MCF 10A (cell line): ENCODE data around the gene DCBLD2. TPM values are rescaled to one million over a fixed set of nuclear protein-coding genes. Genes with fewer than 3 reads are reported as not detected.

Experiments
- BruUV-seq: library from RNA; stranded (reverse); fragments of 400-500 nt; replicated peaks from 2 replicates; lab custom pipeline; 2021; lab: Mats Ljungman, UMichigan
- CTCF ChIA-PET: fragments of 300-600 bp; sonication (Branson Sonifier 250); formaldehyde crosslinking; extraction: SDS; loops from one replicate; lab custom pipeline; 2021; ENCODE audit warnings: antibody characterized with exemption, inconsistent platforms; lab: Yijun Ruan, JAX
- POLR2A ChIA-PET: fragments of 300-600, 350-650 bp; sonication (Branson Sonifier 250); formaldehyde crosslinking; extraction: SDS; loops from one replicate; lab custom pipeline; 2020; ENCODE audit warnings: antibody characterized with exemption, inconsistent platforms; lab: Yijun Ruan, JAX
- DNase-seq: peaks from one replicate; pipeline ENCODE4 v3.0.0-alpha.2; 2018; ENCODE audit not compliant: unreplicated experiment
- H3K27ac Mint-ChIP-seq: one replicate; pipeline ENCODE4 v1.8.0; 2022; ENCODE audit warnings: mild to moderate bottlenecking, low read depth, mixed read lengths; ENCODE audit not compliant: unreplicated experiment
- H3K27me3 Mint-ChIP-seq: one replicate; pipeline ENCODE4 v1.8.0; 2022; ENCODE audit warnings: mixed read lengths; ENCODE audit not compliant: insufficient read depth, unreplicated experiment
- H3K36me3 Mint-ChIP-seq: one replicate; pipeline ENCODE4 v1.8.0; 2022; ENCODE audit warnings: mild to moderate bottlenecking, moderate library complexity, mixed read lengths; ENCODE audit not compliant: insufficient read depth, unreplicated experiment
- H3K4me1 Mint-ChIP-seq: one replicate; pipeline ENCODE4 v1.8.0; 2022; ENCODE audit warnings: mixed read lengths; ENCODE audit not compliant: insufficient read depth, unreplicated experiment
- H3K4me3 Mint-ChIP-seq: one replicate; pipeline ENCODE4 v1.8.0; 2022; ENCODE audit warnings: mild to moderate bottlenecking, moderate library complexity, mixed read lengths; ENCODE audit not compliant: unreplicated experiment
- H3K9me3 Mint-ChIP-seq: one replicate; pipeline ENCODE4 v1.8.0; 2022; ENCODE audit warnings: mixed read lengths; ENCODE audit not compliant: unreplicated experiment
- intact Hi-C: fragments of 100-400 bp; cut with micrococcal nuclease; formaldehyde crosslinking; loops from 2 replicates; pipeline ENCODE4 v1.14.1; 2022
- total RNA-seq: library from RNA; stranded (reverse); gene quantifications from 2 replicates; pipeline ENCODE4 v1.2.3, GENCODE V29; 2022
- TF ChIP-seq, protein P1 (sequence below): fragments of 200-600 bp; IDR thresholded peaks from one replicate; pipeline ENCODE4 v1.8.0; 2022; ENCODE audit warnings: antibody characterized with exemption, mild to moderate bottlenecking; ENCODE audit not compliant: unreplicated experiment

DCBLD2 gene
- total RNA-seq, 1 experiment from 2014 or later = 161 TPM

DNA sequence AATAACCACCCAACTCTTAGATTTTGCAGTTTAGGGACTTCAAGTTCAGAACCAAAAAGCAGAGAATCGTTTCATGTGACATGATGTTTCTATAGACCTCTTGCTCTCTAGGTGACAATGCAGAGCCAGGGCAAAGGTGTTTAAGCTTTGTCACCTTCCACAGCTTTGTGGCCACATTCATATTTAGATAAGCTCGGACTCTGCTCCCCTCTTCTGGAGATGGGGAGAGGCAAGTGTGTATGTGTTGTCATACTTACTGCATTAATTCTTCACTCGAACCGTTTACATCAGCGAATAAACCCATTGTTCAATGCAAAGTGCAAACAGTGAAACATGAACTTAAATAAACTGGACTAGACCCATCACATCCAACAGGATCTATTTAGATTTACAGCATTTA is 105.2 kb downstream of the DCBLD2 start:
- CTCF ChIA-PET = interaction anchor here (1.1 kb wide), 1 partner anchor 200 kb away, joined by 5 read pairs; no protein-coding TSS in a partner anchor
- TF ChIP-seq, protein P1, sequence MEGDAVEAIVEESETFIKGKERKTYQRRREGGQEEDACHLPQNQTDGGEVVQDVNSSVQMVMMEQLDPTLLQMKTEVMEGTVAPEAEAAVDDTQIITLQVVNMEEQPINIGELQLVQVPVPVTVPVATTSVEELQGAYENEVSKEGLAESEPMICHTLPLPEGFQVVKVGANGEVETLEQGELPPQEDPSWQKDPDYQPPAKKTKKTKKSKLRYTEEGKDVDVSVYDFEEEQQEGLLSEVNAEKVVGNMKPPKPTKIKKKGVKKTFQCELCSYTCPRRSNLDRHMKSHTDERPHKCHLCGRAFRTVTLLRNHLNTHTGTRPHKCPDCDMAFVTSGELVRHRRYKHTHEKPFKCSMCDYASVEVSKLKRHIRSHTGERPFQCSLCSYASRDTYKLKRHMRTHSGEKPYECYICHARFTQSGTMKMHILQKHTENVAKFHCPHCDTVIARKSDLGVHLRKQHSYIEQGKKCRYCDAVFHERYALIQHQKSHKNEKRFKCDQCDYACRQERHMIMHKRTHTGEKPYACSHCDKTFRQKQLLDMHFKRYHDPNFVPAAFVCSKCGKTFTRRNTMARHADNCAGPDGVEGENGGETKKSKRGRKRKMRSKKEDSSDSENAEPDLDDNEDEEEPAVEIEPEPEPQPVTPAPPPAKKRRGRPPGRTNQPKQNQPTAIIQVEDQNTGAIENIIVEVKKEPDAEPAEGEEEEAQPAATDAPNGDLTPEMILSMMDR = no peak
- Mint-ChIP-seq H3K4me3 (no peak overlapping the region), H3K27ac (no peak overlapping the region), H3K36me3 (peaks cover 47% of the 10 kb centered on the region), H3K4me1 (peaks cover 12% of the 10 kb centered on the region), H3K9me3 (no peaks in the 10 kb centered on the region), H3K27me3 (no peaks in the 10 kb centered on the region)
- intact Hi-C loops = no loop called here
- POLR2A ChIA-PET = interaction anchor here (1.0 kb wide), 1 partner anchor 10 kb away, joined by 3 read pairs; no protein-coding TSS in a partner anchor
- no peak for DNase-seq
- no TSS peak for BruUV-seq

- Mint-ChIP-seq H3K4me1 (peaks cover 18% of the 10 kb centered on the region), H3K27me3 (no peaks in the 10 kb centered on the region), H3K9me3 (no peaks in the 10 kb centered on the region), H3K27ac (no peak overlapping the region), H3K4me3 (no peak overlapping the region), H3K36me3 (peaks cover 27% of the 10 kb centered on the region)
- TF ChIP-seq, protein P1 = no peak
- POLR2A ChIA-PET = interaction anchor here (0.6 to 2.1 kb wide), 4 partner anchors 9 to 213 kb away, joined by 3 to 7 read pairs (median 4); no protein-coding TSS in a partner anchor
- no TSS peak for BruUV-seq
- CTCF ChIA-PET = interaction anchor here (0.8 to 3.4 kb wide), 7 partner anchors 9 to 200 kb away, joined by 3 to 24 read pairs (median 3); no protein-coding TSS in a partner anchor
- intact Hi-C loops = no loop called here
- no peak for DNase-seq
These were observed 107.5 kb downstream of the DCBLD2 start for GRCh38 chr3:98793971-98794370.

DNA sequence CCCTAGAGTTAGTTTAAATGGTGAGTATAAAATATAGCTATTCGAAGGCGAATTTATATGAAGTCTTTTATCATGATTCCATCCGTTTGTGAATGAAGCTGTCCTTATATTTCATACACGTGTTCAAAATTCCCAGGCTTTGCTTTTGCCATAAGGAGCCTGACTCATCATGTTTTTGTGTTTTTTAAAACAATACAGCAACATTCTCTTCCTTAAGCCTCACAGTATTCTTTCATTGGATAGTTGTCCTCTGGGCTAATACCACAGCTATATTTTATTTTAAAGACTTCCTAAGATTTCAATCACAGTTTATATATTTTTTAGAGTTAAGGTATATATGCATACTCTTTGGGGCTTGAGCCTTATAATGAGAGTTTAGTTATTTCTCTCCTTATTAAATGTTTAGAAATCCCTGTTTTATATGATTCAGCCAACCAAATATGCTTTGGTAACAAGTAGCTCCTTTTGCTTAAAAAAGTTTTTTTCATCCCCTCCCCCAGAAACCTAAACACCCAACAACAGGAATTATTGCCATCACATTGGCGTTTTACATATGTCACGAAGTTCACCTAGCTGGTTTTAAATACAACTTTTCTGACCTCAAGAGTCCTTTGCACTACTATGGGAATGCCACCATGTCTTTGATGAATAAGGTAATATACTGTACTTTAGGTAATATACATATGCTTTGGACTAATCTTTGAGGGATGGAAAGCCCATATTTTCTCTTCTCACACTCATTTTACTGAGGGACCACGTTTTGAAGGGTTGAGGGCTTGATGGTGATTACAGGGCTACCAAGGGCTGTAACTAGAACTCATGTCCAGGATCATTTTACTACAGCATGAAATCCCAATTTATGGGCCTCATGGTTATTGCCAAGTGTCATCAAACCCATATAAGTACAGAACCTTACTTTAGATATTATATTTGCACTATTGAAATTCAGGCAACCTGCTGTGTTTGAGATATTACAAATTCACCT is 109.9 kb downstream of the DCBLD2 start:
- CTCF ChIA-PET = interaction anchor here (1.0 to 1.3 kb wide), 5 partner anchors 28 to 202 kb away, joined by 3 to 12 read pairs (median 4); no protein-coding TSS in a partner anchor
- H3K27me3 Mint-ChIP-seq = no peaks in the 10 kb centered on the region
- peak overlapping the region; percentile 77 for H3K27ac Mint-ChIP-seq
- POLR2A ChIA-PET = interaction anchor here (0.6 to 0.9 kb wide), 3 partner anchors 13 to 908 kb away, joined by 3 to 4 read pairs (median 4); no protein-coding TSS in a partner anchor
- H3K9me3 Mint-ChIP-seq = no peaks in the 10 kb centered on the region
- intact Hi-C loops = no loop called here
- TF ChIP-seq, protein P1 = no peak
- DNase-seq = peak; percentile 42
- peaks cover 25% of the 10 kb centered on the region for H3K36me3 Mint-ChIP-seq
- H3K4me3 Mint-ChIP-seq = no peak overlapping the region
- BruUV-seq = TSS peak; percentile 1
- H3K4me1 Mint-ChIP-seq = peaks cover 17% of the 10 kb centered on the region

DNA sequence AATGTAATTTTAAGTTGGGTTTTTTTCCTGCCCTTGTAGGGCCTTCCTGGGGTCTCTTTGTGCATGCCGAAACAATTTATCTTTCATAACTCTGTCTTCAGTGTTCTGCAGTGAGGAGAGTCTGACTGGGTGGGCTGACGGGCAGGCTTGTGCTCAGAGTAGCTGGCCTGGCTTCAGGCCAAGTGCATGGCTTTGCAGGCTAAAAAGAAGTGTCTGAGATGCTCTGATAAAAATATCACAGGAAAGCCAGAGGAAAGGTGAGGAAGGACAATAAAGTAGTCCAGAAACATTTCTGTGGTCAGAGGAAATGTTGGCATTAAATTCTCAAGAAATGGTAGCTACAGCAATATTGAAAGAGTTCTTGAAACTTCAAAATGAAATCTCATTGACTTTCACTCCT is 112.8 kb downstream of the DCBLD2 start:
- BruUV-seq = no TSS peak
- intact Hi-C loops = no loop called here
- ChIA-PET POLR2A (interaction anchor here (1.1 kb wide), 1 partner anchor 10 kb away, joined by 4 read pairs; no protein-coding TSS in a partner anchor), CTCF (interaction anchor here (0.6 to 1.7 kb wide), 4 partner anchors 84 to 191 kb away, joined by 3 to 5 read pairs (median 4); no protein-coding TSS in a partner anchor)
- Mint-ChIP-seq H3K27ac (peak overlapping the region; percentile 73), H3K9me3 (no peaks in the 10 kb centered on the region), H3K27me3 (no peaks in the 10 kb centered on the region), H3K4me3 (no peak overlapping the region), H3K36me3 (peaks cover 6% of the 10 kb centered on the region), H3K4me1 (peaks cover 46% of the 10 kb centered on the region)
- DNase-seq = no peak
- TF ChIP-seq, protein P1 = no peak
